Measurements from ENCODE around the gene SGCE. TPM values are rescaled to one million over a fixed set of nuclear protein-coding genes. Genes with fewer than 3 reads are reported as not detected.

The SGCE gene
- total and polyA plus RNA-seq, 3 experiments from 2014 or later = 0.70 to 2.2 (median 0.82) TPM

- Mint-ChIP-seq H3K9me3 (no peaks in the 10 kb centered on the region), H3K4me3 (no peak overlapping the region), H3K27me3 (peaks cover 13 to 63% of the 10 kb centered on the region in 2 donors), H3K27ac (no peak overlapping the region), H3K4me1 (no peaks in the 10 kb centered on the region), H3K36me3 (no peaks in the 10 kb centered on the region)
- no peaks in the 10 kb centered on the region for H3K9me3 ChIP-seq (ENCODE audit: low read length)
- no peaks in the 10 kb centered on the region for H3K27me3 ChIP-seq (ENCODE audit: insufficient read depth, low read length, poor library complexity, severe bottlenecking)
- POLR2A ChIA-PET = no interaction called here
- no peaks in the 10 kb centered on the region for H3K36me3 ChIP-seq (ENCODE audit: insufficient read depth, low read length)
- H3K4me3 ChIP-seq (ENCODE audit: low read length) = no peak overlapping the region
- CTCF ChIA-PET = no interaction called here
- no peak for DNase-seq
- H3K4me1 ChIP-seq (ENCODE audit: insufficient read depth, low read length) = no peaks in the 10 kb centered on the region
- H3K27ac ChIP-seq (ENCODE audit: low read depth, low read length) = no peak overlapping the region
These were observed 12.0 kb downstream of the SGCE start for GRCh38 chr7:94643771-94644545.

GRCh38 chr7:94642838-94643653 is 12.9 kb downstream of the SGCE start:
- Histone ChIP-seq H3K27ac (ENCODE audit: low read depth, low read length) (no peak overlapping the region), H3K4me1 (ENCODE audit: insufficient read depth, low read length) (no peaks in the 10 kb centered on the region), H3K27me3 (ENCODE audit: insufficient read depth, low read length, poor library complexity, severe bottlenecking) (no peaks in the 10 kb centered on the region), H3K4me3 (ENCODE audit: low read length) (no peak overlapping the region), H3K9me3 (ENCODE audit: low read length) (no peaks in the 10 kb centered on the region), H3K36me3 (ENCODE audit: insufficient read depth, low read length) (no peaks in the 10 kb centered on the region)
- no peak overlapping the region for H3K4me3 Mint-ChIP-seq
- DNase-seq = no peak
- H3K4me1 Mint-ChIP-seq = no peaks in the 10 kb centered on the region
- H3K9me3 Mint-ChIP-seq = no peaks in the 10 kb centered on the region
- CTCF ChIA-PET = no interaction called here
- H3K36me3 Mint-ChIP-seq = no peaks in the 10 kb centered on the region
- no peak overlapping the region for H3K27ac Mint-ChIP-seq
- peaks cover 14 to 60% of the 10 kb centered on the region in 2 donors for H3K27me3 Mint-ChIP-seq
- POLR2A ChIA-PET = no interaction called here

GRCh38 chr7:94639384-94639783 is 16.5 kb downstream of the SGCE start:
- H3K4me1 ChIP-seq (ENCODE audit: insufficient read depth, low read length) = no peaks in the 10 kb centered on the region
- Mint-ChIP-seq H3K36me3 (no peaks in the 10 kb centered on the region), H3K27me3 (peaks cover 11 to 55% of the 10 kb centered on the region in 2 donors), H3K4me1 (no peaks in the 10 kb centered on the region), H3K27ac (no peak overlapping the region), H3K9me3 (no peaks in the 10 kb centered on the region), H3K4me3 (no peak overlapping the region)
- no peak for DNase-seq
- ChIA-PET CTCF (no interaction called here), POLR2A (no interaction called here)
- no peak overlapping the region for H3K27ac ChIP-seq (ENCODE audit: low read depth, low read length)
- no peak overlapping the region for H3K4me3 ChIP-seq (ENCODE audit: low read length)
- no peaks in the 10 kb centered on the region for H3K27me3 ChIP-seq (ENCODE audit: insufficient read depth, low read length, poor library complexity, severe bottlenecking)
- no peaks in the 10 kb centered on the region for H3K36me3 ChIP-seq (ENCODE audit: insufficient read depth, low read length)
- no peaks in the 10 kb centered on the region for H3K9me3 ChIP-seq (ENCODE audit: low read length)

DNA sequence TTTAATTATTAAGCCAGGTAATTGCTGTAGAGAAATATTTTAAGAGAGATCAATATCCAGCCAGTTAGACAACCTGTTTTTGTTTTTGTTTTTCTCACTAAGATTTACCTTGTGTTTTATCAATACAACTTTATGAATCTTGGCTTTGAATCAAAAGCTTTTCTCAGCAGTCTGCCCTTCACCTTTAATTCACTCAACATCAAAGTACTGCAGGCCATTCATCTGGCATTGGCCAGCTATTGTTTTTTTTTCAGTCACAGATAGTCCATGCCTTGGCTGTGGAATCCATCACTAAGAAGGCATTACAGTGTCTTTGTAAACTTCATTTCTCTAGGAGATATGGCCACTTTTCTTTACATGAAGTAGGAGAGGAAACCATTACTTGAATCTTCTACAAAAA is 20.2 kb downstream of the SGCE start:
- CTCF ChIA-PET = no interaction called here
- no peak for DNase-seq
- POLR2A ChIA-PET = no interaction called here

DNA sequence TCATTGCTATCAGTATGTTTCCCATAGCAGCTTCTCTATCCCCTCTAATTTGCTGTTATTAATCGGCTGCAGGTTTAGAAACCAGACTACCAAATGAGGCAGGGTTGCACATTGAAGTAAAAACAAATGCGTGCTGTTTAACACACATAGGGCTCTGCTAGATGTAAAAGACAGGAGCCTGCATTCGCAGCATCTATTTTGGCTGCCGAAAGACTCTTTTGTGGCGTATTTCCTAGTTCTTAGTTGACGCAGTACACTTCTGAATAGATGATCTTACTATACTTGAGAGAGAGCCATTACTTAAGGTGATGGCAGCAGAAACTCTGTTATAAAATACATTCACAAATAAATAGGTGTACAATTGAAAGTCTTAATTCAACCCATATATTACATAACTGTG is 21.4 kb downstream of the SGCE start:
- Histone ChIP-seq H3K9me3 (ENCODE audit: low read length) (no peaks in the 10 kb centered on the region), H3K27me3 (ENCODE audit: insufficient read depth, low read length, poor library complexity, severe bottlenecking) (no peaks in the 10 kb centered on the region), H3K4me3 (ENCODE audit: low read length) (no peak overlapping the region), H3K4me1 (ENCODE audit: insufficient read depth, low read length) (no peaks in the 10 kb centered on the region), H3K36me3 (ENCODE audit: insufficient read depth, low read length) (no peaks in the 10 kb centered on the region), H3K27ac (ENCODE audit: low read depth, low read length) (no peak overlapping the region)
- no peaks in the 10 kb centered on the region for H3K9me3 Mint-ChIP-seq
- CTCF ChIA-PET = no interaction called here
- POLR2A ChIA-PET = no interaction called here
- no peaks in the 10 kb centered on the region for H3K4me1 Mint-ChIP-seq
- DNase-seq = no peak
- H3K4me3 Mint-ChIP-seq = no peak overlapping the region
- H3K36me3 Mint-ChIP-seq = no peaks in the 10 kb centered on the region
- peaks cover 8 to 30% of the 10 kb centered on the region in 2 donors for H3K27me3 Mint-ChIP-seq
- H3K27ac Mint-ChIP-seq = no peak overlapping the region

More for the DNA sequence above, 20.2 kb downstream of the SGCE start:
- Mint-ChIP-seq H3K27me3 (peaks cover 10 to 39% of the 10 kb centered on the region in 2 donors), H3K9me3 (no peaks in the 10 kb centered on the region), H3K36me3 (no peaks in the 10 kb centered on the region), H3K27ac (no peak overlapping the region), H3K4me1 (no peaks in the 10 kb centered on the region), H3K4me3 (no peak overlapping the region)
- no peaks in the 10 kb centered on the region for H3K36me3 ChIP-seq (ENCODE audit: insufficient read depth, low read length)
- no peaks in the 10 kb centered on the region for H3K9me3 ChIP-seq (ENCODE audit: low read length)
- no peak overlapping the region for H3K4me3 ChIP-seq (ENCODE audit: low read length)
- no peak overlapping the region for H3K27ac ChIP-seq (ENCODE audit: low read depth, low read length)
- no peaks in the 10 kb centered on the region for H3K4me1 ChIP-seq (ENCODE audit: insufficient read depth, low read length)
- H3K27me3 ChIP-seq (ENCODE audit: insufficient read depth, low read length, poor library complexity, severe bottlenecking) = no peaks in the 10 kb centered on the region

GRCh38 chr7:94633687-94634086 is 22.2 kb downstream of the SGCE start:
- H3K27me3 ChIP-seq (ENCODE audit: insufficient read depth, low read length, poor library complexity, severe bottlenecking) = no peaks in the 10 kb centered on the region
- H3K36me3 Mint-ChIP-seq = no peaks in the 10 kb centered on the region
- CTCF ChIA-PET = no interaction called here

DNA sequence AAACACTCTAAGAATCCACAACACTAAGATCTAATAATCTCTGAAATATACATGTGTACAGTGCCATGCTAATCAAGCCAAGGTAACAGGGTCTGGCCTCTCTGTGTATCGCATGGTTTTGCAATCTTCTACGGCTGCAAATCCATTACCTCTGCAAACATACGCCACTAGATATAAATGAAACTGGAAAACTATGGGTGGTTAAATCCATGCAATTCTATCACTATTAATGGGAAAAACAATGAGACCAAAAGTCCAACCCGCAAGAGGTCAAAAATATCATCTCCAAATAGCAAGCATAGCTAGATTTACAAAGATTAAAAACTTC is 23.0 kb downstream of the SGCE start:
- Histone ChIP-seq H3K27me3 (ENCODE audit: insufficient read depth, low read length, poor library complexity, severe bottlenecking) (no peaks in the 10 kb centered on the region), H3K27ac (ENCODE audit: low read depth, low read length) (no peak overlapping the region), H3K4me3 (ENCODE audit: low read length) (no peak overlapping the region), H3K36me3 (ENCODE audit: insufficient read depth, low read length) (no peaks in the 10 kb centered on the region), H3K9me3 (ENCODE audit: low read length) (no peaks in the 10 kb centered on the region), H3K4me1 (ENCODE audit: insufficient read depth, low read length) (no peaks in the 10 kb centered on the region)
- Mint-ChIP-seq H3K4me3 (no peak overlapping the region), H3K27me3 (peaks cover 6 to 25% of the 10 kb centered on the region in 2 donors), H3K36me3 (no peaks in the 10 kb centered on the region), H3K4me1 (no peaks in the 10 kb centered on the region), H3K9me3 (no peaks in the 10 kb centered on the region), H3K27ac (no peak overlapping the region)
- no peak for DNase-seq
- CTCF ChIA-PET = no interaction called here
- POLR2A ChIA-PET = no interaction called here

More at GRCh38 chr7:94633687-94634086, 22.2 kb downstream of the SGCE start:
- no peaks in the 10 kb centered on the region for H3K4me1 ChIP-seq (ENCODE audit: insufficient read depth, low read length)
- Mint-ChIP-seq H3K27ac (no peak overlapping the region), H3K27me3 (peaks cover 6 to 27% of the 10 kb centered on the region in 2 donors), H3K4me1 (no peaks in the 10 kb centered on the region), H3K9me3 (no peaks in the 10 kb centered on the region), H3K4me3 (no peak overlapping the region)
- H3K9me3 ChIP-seq (ENCODE audit: low read length) = no peaks in the 10 kb centered on the region
- DNase-seq = no peak
- H3K27ac ChIP-seq (ENCODE audit: low read depth, low read length) = no peak overlapping the region
- no peaks in the 10 kb centered on the region for H3K36me3 ChIP-seq (ENCODE audit: insufficient read depth, low read length)
- no peak overlapping the region for H3K4me3 ChIP-seq (ENCODE audit: low read length)
- POLR2A ChIA-PET = no interaction called here

- H3K36me3 ChIP-seq (ENCODE audit: insufficient read depth, low read length) = no peaks in the 10 kb centered on the region
- ChIA-PET POLR2A (no interaction called here), CTCF (no interaction called here)
- no peak overlapping the region for H3K4me3 ChIP-seq (ENCODE audit: low read length)
- no peaks in the 10 kb centered on the region for H3K9me3 ChIP-seq (ENCODE audit: low read length)
- Mint-ChIP-seq H3K9me3 (no peaks in the 10 kb centered on the region), H3K4me1 (no peaks in the 10 kb centered on the region), H3K4me3 (no peak overlapping the region), H3K36me3 (no peaks in the 10 kb centered on the region), H3K27me3 (peaks cover 6 to 20% of the 10 kb centered on the region in 2 donors), H3K27ac (no peak overlapping the region)
- no peak overlapping the region for H3K27ac ChIP-seq (ENCODE audit: low read depth, low read length)
- no peak for DNase-seq
- H3K27me3 ChIP-seq (ENCODE audit: insufficient read depth, low read length, poor library complexity, severe bottlenecking) = no peaks in the 10 kb centered on the region
- no peaks in the 10 kb centered on the region for H3K4me1 ChIP-seq (ENCODE audit: insufficient read depth, low read length)
These were observed 23.5 kb downstream of the SGCE start for GRCh38 chr7:94632338-94633013.
